Sigmoid colon (tissue), 7 donors: ENCODE data around the gene GALK1. TPM values are rescaled to one million over a fixed set of nuclear protein-coding genes. Genes with fewer than 3 reads are reported as not detected.

Experiments
- DNase-seq: peaks from one replicate; pipeline ENCODE4 v3.0.0-alpha.2; 2019
- H3K27ac ChIP-seq, 4 donors: fragments of 200-600 bp; sonication (generic); one replicate each; pipeline ENCODE4 v1.5.1; 2016 to 2019; ENCODE audit warnings: mild to moderate bottlenecking in 1 of 4
- H3K27me3 ChIP-seq, 3 donors: fragments of 200-600 bp; sonication (generic); one replicate each; pipeline ENCODE4 v1.5.1; 2019; ENCODE audit warnings: mild to moderate bottlenecking in 1 of 3
- H3K36me3 ChIP-seq, 4 donors: fragments of 200-600 bp; sonication (generic); one replicate each; pipeline ENCODE4 v1.5.1; 2016 to 2019
- H3K4me1 ChIP-seq, 4 donors: fragments of 200-600 bp; sonication (generic); one replicate each; pipeline ENCODE4 v1.5.1; 2017 to 2019
- H3K4me3 ChIP-seq, 4 donors: fragments of 200-600 bp; sonication (generic); one replicate each; pipeline ENCODE4 v1.5.1; 2017 to 2019; ENCODE audit warnings: mild to moderate bottlenecking in 2 of 4, moderate library complexity in 1 of 4
- H3K9me3 ChIP-seq, 4 donors: fragments of 200-600 bp in 3 of 4; sonication (generic) in 3 of 4; one replicate each; pipeline versions ENCODE4 v1.5.1 to v1.6.1; 2013 to 2019
- CTCF ChIP-seq, 4 experiments: fragments of 450-650 bp in 3 of 4; fragments of 200-600 bp in 1 of 4; IDR thresholded peaks; one replicate each; pipeline ENCODE4 v1.5.1; 2016 to 2019; ENCODE audit warnings: antibody characterized with exemption in 4 of 4, mild to moderate bottlenecking in 3 of 4, moderate library complexity in 2 of 4
- EP300 ChIP-seq, 4 donors: sonication (generic); formaldehyde crosslinking; IDR thresholded peaks; one replicate each; pipeline ENCODE4 v1.6.1; 2017; ENCODE audit warnings: antibody characterized with exemption in 4 of 4
- POLR2A ChIP-seq, 2 donors: fragments of 450-650 bp; IDR thresholded peaks; one replicate each; pipeline ENCODE4 v1.6.1; 2016; ENCODE audit warnings: antibody characterized with exemption in 2 of 2, mild to moderate bottlenecking in 2 of 2, moderate library complexity in 2 of 2
- POLR2AphosphoS5 ChIP-seq, 4 donors: sonication (generic); formaldehyde crosslinking; IDR thresholded peaks; one replicate each; pipeline ENCODE4 v1.6.1; 2017; ENCODE audit warnings: antibody characterized with exemption in 4 of 4
- WGBS, 2 donors: extraction: QIAGEN DNeasy Blood & Tissue Kit; methylation state at CpG; one replicate each; pipeline ENCODE4 v1.1.7; 2013; 5-methylcytosine and 5-hydroxymethylcytosine counted together
- intact Hi-C: fragments of 100-400 bp; cut with DNase I; formaldehyde crosslinking; loops from one replicate; pipeline ENCODE4 v1.15.1; 2023
- polyA plus RNA-seq, 3 donors: library from polyadenylated mRNA; stranded (reverse); fragments of 200-250 nt; gene quantifications; one replicate each; pipeline ENCODE4 v1.2.3, GENCODE V29; 2013
- total RNA-seq, 4 donors: library from RNA; depleted of rRNA; stranded (reverse); fragments of >200 nt; gene quantifications; one replicate each; pipeline ENCODE4 v1.1.0, GENCODE V29; 2016
- donor health status: healthy with polysubstance abuse.
- donor health status: Bipolar disorder and iron deficiency.
- donor health status: healthy.

Gene GALK1
- total and polyA plus RNA-seq, 7 donors, result 14.3 to 28.2 (median 19.4) TPM

- no peaks in the 10 kb centered on the region for H3K9me3 ChIP-seq
- H3K36me3 ChIP-seq, result peaks cover 17 to 48% (median 29%) of the 10 kb centered on the region in 4 donors
- intact Hi-C loops, result no loop called here
- H3K27ac ChIP-seq, result peak overlapping the region; percentile 42 to 74 (median 54)
- TF ChIP-seq POLR2AphosphoS5 (IDR thresholded peaks at IDR 0.05) (peak in 1 of 4 donors; percentile 42), POLR2A (IDR thresholded peaks at IDR 0.05) (no peak)
- H3K27me3 ChIP-seq, result no peaks in the 10 kb centered on the region
- no peak overlapping the region for H3K4me3 ChIP-seq
- WGBS, 2 donors, result 86 to 87% methylated on average over 18 of the region's 18 CpGs
- peaks cover 0 to 10% (median 0%) of the 10 kb centered on the region in 4 donors for H3K4me1 ChIP-seq
- DNase-seq, result peak; percentile 88
Observed at GRCh38 chr17:75808905-75809621, 44.1 kb upstream of the GALK1 start.

GRCh38 chr17:75808549-75808904, 43.5 kb upstream of the GALK1 start:
- WGBS, 2 donors, result 84 to 86% methylated on average over 4 of the region's 4 CpGs
- peak overlapping the region; percentile 33 to 74 (median 48) for H3K27ac ChIP-seq

GRCh38 chr17:75807861-75808260, 42.9 kb upstream of the GALK1 start:
- H3K9me3 ChIP-seq, result no peaks in the 10 kb centered on the region
- peaks cover 5 to 36% (median 18%) of the 10 kb centered on the region in 4 donors for H3K36me3 ChIP-seq
- H3K27me3 ChIP-seq, result no peaks in the 10 kb centered on the region
- TF ChIP-seq EP300 (IDR thresholded peaks at IDR 0.05), result no peak
- TF ChIP-seq POLR2AphosphoS5 (IDR thresholded peaks at IDR 0.05), result no peak
- TF ChIP-seq CTCF (IDR thresholded peaks at IDR 0.05), result no peak
- TF ChIP-seq POLR2A (IDR thresholded peaks at IDR 0.05), result no peak
- DNase-seq, result no peak
- peak overlapping the region in 2 of 4 donors; percentile 55 to 74 for H3K27ac ChIP-seq
- intact Hi-C loops, result no loop called here
- peaks cover 0 to 10% (median 0%) of the 10 kb centered on the region in 4 donors for H3K4me1 ChIP-seq
- no peak overlapping the region for H3K4me3 ChIP-seq
- 91 to 96% methylated on average over 3 of the region's 3 CpGs for WGBS, 2 donors

More at GRCh38 chr17:75808549-75808904, 43.5 kb upstream of the GALK1 start:
- TF ChIP-seq CTCF (IDR thresholded peaks at IDR 0.05), result no peak
- TF ChIP-seq POLR2AphosphoS5 (IDR thresholded peaks at IDR 0.05), result no peak
- TF ChIP-seq POLR2A (IDR thresholded peaks at IDR 0.05), result no peak
- TF ChIP-seq EP300 (IDR thresholded peaks at IDR 0.05), result no peak
- Histone ChIP-seq H3K4me1 (peaks cover 0 to 10% (median 0%) of the 10 kb centered on the region in 4 donors), H3K4me3 (no peak overlapping the region), H3K36me3 (peaks cover 12 to 42% (median 24%) of the 10 kb centered on the region in 4 donors), H3K9me3 (no peaks in the 10 kb centered on the region), H3K27me3 (no peaks in the 10 kb centered on the region)
- intact Hi-C loops, result no loop called here
- no peak for DNase-seq

- peaks cover 0 to 10% (median 0%) of the 10 kb centered on the region in 4 donors for H3K4me1 ChIP-seq
- H3K27ac ChIP-seq, result no peak overlapping the region
- 88 to 90% methylated on average over 4 of the region's 4 CpGs for WGBS, 2 donors
- no peak for TF ChIP-seq POLR2A (IDR thresholded peaks at IDR 0.05)
- no peak for TF ChIP-seq POLR2AphosphoS5 (IDR thresholded peaks at IDR 0.05)
- no peak for TF ChIP-seq EP300 (IDR thresholded peaks at IDR 0.05)
- TF ChIP-seq CTCF (IDR thresholded peaks at IDR 0.05), result no peak
- H3K36me3 ChIP-seq, result peaks cover 0 to 27% (median 9%) of the 10 kb centered on the region in 4 donors
- intact Hi-C loops, result no loop called here
- no peaks in the 10 kb centered on the region for H3K27me3 ChIP-seq
- H3K4me3 ChIP-seq, result no peak overlapping the region
- no peak for DNase-seq
- H3K9me3 ChIP-seq, result no peaks in the 10 kb centered on the region
Observed at GRCh38 chr17:75806822-75807500, 42.0 kb upstream of the GALK1 start.

GRCh38 chr17:75803883-75804282, 38.9 kb upstream of the GALK1 start:
- Histone ChIP-seq H3K36me3 (peaks cover 0 to 14% (median 6%) of the 10 kb centered on the region in 4 donors), H3K4me1 (no peaks in the 10 kb centered on the region), H3K4me3 (no peak overlapping the region), H3K27me3 (no peaks in the 10 kb centered on the region), H3K9me3 (no peaks in the 10 kb centered on the region), H3K27ac (no peak overlapping the region)
- no peak for TF ChIP-seq EP300 (IDR thresholded peaks at IDR 0.05)
- no peak for TF ChIP-seq CTCF (IDR thresholded peaks at IDR 0.05)
- no peak for TF ChIP-seq POLR2A (IDR thresholded peaks at IDR 0.05)
- no peak for TF ChIP-seq POLR2AphosphoS5 (IDR thresholded peaks at IDR 0.05)
- WGBS, 2 donors, result 92 to 94% methylated on average over 1 of the region's 1 CpG
- DNase-seq, result no peak
- intact Hi-C loops, result no loop called here
